Measurements from ENCODE around the gene POLR3C. TPM values are rescaled to one million over a fixed set of nuclear protein-coding genes. Genes with fewer than 3 reads are reported as not detected.

The POLR3C gene
- total and polyA plus RNA-seq, 2 of the 4 experiments (the other 2 are of a cell fraction): 47.0 to 94.1 TPM

DNA sequence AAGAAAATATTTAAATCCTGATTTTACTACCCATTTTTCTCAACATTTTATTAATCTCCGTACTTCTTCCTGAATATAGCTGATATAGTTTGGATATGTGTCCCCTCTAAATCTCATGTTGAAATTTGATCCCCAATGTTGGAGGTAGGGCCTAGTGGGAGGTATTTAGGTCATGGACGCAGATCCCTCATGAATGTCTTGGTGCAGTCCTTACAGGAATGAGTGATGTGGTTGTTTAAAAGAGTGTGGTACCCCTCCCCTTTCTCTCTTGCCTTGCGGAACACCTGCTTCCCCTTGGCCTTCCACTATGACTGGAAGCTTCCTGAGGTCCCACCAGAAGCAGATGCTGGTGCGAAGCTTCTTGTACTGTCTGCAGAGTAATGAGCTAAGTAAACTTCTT lies 17.6 kb upstream of the POLR3C start:
- ATAC-seq (ENCODE audit: low read depth) (no peak), DNase-seq (no peak)
- dilution Hi-C loops (cut with HindIII; ENCODE audit: low sequenced_read_pairs, unreplicated experiment) (no loop called here), in situ Hi-C loops (cut with MboI; ENCODE audit: low sequenced_read_pairs) (no loop called here), intact Hi-C loops (cut with micrococcal nuclease) (no loop called here)
- POLR2A ChIA-PET (ENCODE audit: unreplicated experiment): no interaction called here
- Histone ChIP-seq H3K4me2 (ENCODE audit: low read depth, low read length) (no peak overlapping the region), H3K4me1 (ENCODE audit: control insufficient read depth, insufficient read depth, low read length) (peaks cover 7% of the 10 kb centered on the region), H3K27ac (ENCODE audit: insufficient read depth, low read length) (no peak overlapping the region), H4K8ac (ENCODE audit: low read depth in 2 of 2, low read length in 2 of 2) (no peak overlapping the region), H3K79me1 (ENCODE audit: low read depth in 1 of 2, low read length in 2 of 2) (peaks cover 11 to 47% of the 10 kb centered on the region in 2 experiments), H4K5ac (ENCODE audit: low read depth, low read length) (no peak overlapping the region), H3K9me1 (ENCODE audit: insufficient read depth, low read length) (peaks cover 6% of the 10 kb centered on the region; the same call in 1 of the 2 replicates), H3K27me3 (ENCODE audit: control insufficient read depth, insufficient read depth, low read length) (no peaks in the 10 kb centered on the region), H3K9me3 (ENCODE audit: control insufficient read depth, insufficient read depth, low read length) (no peaks in the 10 kb centered on the region), H2AFZ (replicated peaks; ENCODE audit: low read length, poor library complexity) (no peak overlapping the region), H2BK120ac (ENCODE audit: low read depth, low read length) (no peak overlapping the region), H2BK5ac (ENCODE audit: low read depth, low read length, poor library complexity, severe bottlenecking) (no peak overlapping the region), H2BK15ac (ENCODE audit: low read depth, low read length) (no peak overlapping the region), H2AK9ac (replicated peaks; ENCODE audit: low read depth, low read length, poor library complexity) (no peak overlapping the region), H3K36me3 (ENCODE audit: control insufficient read depth, insufficient read depth, low read length) (no peaks in the 10 kb centered on the region), H3K23ac (ENCODE audit: low read depth, low read length) (no peak overlapping the region), H4K91ac (ENCODE audit: insufficient read depth, low read depth, low read length) (no peak overlapping the region), H2BK20ac (ENCODE audit: low read depth, low read length) (no peak overlapping the region), H3K56ac (ENCODE audit: extremely low read depth, insufficient read depth, low read length) (no peak overlapping the region), H3K18ac (ENCODE audit: low read depth, low read length) (no peak overlapping the region), H3K14ac (replicated peaks; ENCODE audit: low read depth, low read length) (no peak overlapping the region), H4K20me1 (ENCODE audit: insufficient read depth, low read length) (peaks cover 58% of the 10 kb centered on the region), H3K9ac (ENCODE audit: low read depth, low read length) (no peak overlapping the region), H2AK5ac (ENCODE audit: low read depth, low read length) (no peak overlapping the region), H3K4me3 (ENCODE audit: insufficient read depth, low read depth, low read length) (no peak overlapping the region), H3K4ac (ENCODE audit: low read depth, low read length) (no peak overlapping the region)
- BruUV-seq (replicated peaks): no TSS peak
- CTCF ChIA-PET: no interaction called here
- WGBS, 2 experiments (ENCODE audit: extremely low coverage in 2 of 2, insufficient read length in 1 of 2): no CpG with 5 or more reads among the region's 4 CpGs
- no peak for TF ChIP-seq USF2 (IDR thresholded peaks at IDR 0.05; ENCODE audit: low read depth, low read length)
- TF ChIP-seq NFE2L2 (IDR thresholded peaks at IDR 0.05; ENCODE audit: low read depth, low read length): no peak
- TF ChIP-seq CEBPB (IDR thresholded peaks at IDR 0.05; ENCODE audit: low read depth, low read length): no peak
- TF ChIP-seq RFX5 (IDR thresholded peaks at IDR 0.05; ENCODE audit: low read depth, low read length): no peak
